ENCODE measurements around the gene GADD45G. TPM values are rescaled to one million over a fixed set of nuclear protein-coding genes. Genes with fewer than 3 reads are reported as not detected.

Gene GADD45G
- total RNA-seq, 1 experiment from 2014 or later, result 10.6 TPM

- Mint-ChIP-seq H3K4me1 (peaks cover 4% of the 10 kb centered on the region), H3K36me3 (no peaks in the 10 kb centered on the region), H3K9me3 (no peaks in the 10 kb centered on the region), H3K4me3 (no peak overlapping the region), H3K27me3 (ENCODE audit: low read depth) (no peaks in the 10 kb centered on the region), H3K27ac (no peak overlapping the region)
- ChIA-PET CTCF (interaction anchor here (1.2 to 2.6 kb wide), 10 partner anchors 50 to 541 kb away, joined by 3 to 72 read pairs (median 6); no protein-coding TSS in a partner anchor), POLR2A (no interaction called here)
- ATAC-seq (no peak), DNase-seq (ENCODE audit: low spot score) (no peak)
- TF ChIP-seq ELF4 (CRISPR knock-in tag; IDR thresholded peaks at IDR 0.05; ENCODE audit: low read depth) (no peak), NR1H2 (CRISPR knock-in tag; IDR thresholded peaks at IDR 0.05) (no peak), SMAD4 (CRISPR knock-in tag; IDR thresholded peaks at IDR 0.05) (no peak), USF2 (CRISPR knock-in tag; IDR thresholded peaks at IDR 0.05) (no peak), TCF7 (CRISPR knock-in tag; IDR thresholded peaks at IDR 0.05; ENCODE audit: low read depth) (no peak), NR2C2 (CRISPR knock-in tag; IDR thresholded peaks at IDR 0.05) (no peak), IRF2 (CRISPR knock-in tag; IDR thresholded peaks at IDR 0.05; ENCODE audit: borderline replicate concordance, low read depth) (no peak), GRHL2 (CRISPR knock-in tag; IDR thresholded peaks at IDR 0.05; ENCODE audit: insufficient replicate concordance, severe bottlenecking) (no peak)
- TF ChIP-seq, protein P1, sequence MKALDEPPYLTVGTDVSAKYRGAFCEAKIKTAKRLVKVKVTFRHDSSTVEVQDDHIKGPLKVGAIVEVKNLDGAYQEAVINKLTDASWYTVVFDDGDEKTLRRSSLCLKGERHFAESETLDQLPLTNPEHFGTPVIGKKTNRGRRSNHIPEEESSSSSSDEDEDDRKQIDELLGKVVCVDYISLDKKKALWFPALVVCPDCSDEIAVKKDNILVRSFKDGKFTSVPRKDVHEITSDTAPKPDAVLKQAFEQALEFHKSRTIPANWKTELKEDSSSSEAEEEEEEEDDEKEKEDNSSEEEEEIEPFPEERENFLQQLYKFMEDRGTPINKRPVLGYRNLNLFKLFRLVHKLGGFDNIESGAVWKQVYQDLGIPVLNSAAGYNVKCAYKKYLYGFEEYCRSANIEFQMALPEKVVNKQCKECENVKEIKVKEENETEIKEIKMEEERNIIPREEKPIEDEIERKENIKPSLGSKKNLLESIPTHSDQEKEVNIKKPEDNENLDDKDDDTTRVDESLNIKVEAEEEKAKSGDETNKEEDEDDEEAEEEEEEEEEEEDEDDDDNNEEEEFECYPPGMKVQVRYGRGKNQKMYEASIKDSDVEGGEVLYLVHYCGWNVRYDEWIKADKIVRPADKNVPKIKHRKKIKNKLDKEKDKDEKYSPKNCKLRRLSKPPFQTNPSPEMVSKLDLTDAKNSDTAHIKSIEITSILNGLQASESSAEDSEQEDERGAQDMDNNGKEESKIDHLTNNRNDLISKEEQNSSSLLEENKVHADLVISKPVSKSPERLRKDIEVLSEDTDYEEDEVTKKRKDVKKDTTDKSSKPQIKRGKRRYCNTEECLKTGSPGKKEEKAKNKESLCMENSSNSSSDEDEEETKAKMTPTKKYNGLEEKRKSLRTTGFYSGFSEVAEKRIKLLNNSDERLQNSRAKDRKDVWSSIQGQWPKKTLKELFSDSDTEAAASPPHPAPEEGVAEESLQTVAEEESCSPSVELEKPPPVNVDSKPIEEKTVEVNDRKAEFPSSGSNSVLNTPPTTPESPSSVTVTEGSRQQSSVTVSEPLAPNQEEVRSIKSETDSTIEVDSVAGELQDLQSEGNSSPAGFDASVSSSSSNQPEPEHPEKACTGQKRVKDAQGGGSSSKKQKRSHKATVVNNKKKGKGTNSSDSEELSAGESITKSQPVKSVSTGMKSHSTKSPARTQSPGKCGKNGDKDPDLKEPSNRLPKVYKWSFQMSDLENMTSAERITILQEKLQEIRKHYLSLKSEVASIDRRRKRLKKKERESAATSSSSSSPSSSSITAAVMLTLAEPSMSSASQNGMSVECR (CRISPR knock-in tag; IDR thresholded peaks at IDR 0.05; ENCODE audit: borderline replicate concordance), result no peak
- TF ChIP-seq, protein P2, sequence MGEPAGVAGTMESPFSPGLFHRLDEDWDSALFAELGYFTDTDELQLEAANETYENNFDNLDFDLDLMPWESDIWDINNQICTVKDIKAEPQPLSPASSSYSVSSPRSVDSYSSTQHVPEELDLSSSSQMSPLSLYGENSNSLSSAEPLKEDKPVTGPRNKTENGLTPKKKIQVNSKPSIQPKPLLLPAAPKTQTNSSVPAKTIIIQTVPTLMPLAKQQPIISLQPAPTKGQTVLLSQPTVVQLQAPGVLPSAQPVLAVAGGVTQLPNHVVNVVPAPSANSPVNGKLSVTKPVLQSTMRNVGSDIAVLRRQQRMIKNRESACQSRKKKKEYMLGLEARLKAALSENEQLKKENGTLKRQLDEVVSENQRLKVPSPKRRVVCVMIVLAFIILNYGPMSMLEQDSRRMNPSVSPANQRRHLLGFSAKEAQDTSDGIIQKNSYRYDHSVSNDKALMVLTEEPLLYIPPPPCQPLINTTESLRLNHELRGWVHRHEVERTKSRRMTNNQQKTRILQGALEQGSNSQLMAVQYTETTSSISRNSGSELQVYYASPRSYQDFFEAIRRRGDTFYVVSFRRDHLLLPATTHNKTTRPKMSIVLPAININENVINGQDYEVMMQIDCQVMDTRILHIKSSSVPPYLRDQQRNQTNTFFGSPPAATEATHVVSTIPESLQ (CRISPR knock-in tag; IDR thresholded peaks at IDR 0.05), result no peak
- TF ChIP-seq, protein P3, sequence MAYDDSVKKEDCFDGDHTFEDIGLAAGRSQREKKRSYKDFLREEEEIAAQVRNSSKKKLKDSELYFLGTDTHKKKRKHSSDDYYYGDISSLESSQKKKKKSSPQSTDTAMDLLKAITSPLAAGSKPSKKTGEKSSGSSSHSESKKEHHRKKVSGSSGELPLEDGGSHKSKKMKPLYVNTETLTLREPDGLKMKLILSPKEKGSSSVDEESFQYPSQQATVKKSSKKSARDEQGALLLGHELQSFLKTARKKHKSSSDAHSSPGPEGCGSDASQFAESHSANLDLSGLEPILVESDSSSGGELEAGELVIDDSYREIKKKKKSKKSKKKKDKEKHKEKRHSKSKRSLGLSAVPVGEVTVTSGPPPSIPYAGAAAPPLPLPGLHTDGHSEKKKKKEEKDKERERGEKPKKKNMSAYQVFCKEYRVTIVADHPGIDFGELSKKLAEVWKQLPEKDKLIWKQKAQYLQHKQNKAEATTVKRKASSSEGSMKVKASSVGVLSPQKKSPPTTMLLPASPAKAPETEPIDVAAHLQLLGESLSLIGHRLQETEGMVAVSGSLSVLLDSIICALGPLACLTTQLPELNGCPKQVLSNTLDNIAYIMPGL (CRISPR knock-in tag; IDR thresholded peaks at IDR 0.05), result no peak
- TF ChIP-seq, protein P4, sequence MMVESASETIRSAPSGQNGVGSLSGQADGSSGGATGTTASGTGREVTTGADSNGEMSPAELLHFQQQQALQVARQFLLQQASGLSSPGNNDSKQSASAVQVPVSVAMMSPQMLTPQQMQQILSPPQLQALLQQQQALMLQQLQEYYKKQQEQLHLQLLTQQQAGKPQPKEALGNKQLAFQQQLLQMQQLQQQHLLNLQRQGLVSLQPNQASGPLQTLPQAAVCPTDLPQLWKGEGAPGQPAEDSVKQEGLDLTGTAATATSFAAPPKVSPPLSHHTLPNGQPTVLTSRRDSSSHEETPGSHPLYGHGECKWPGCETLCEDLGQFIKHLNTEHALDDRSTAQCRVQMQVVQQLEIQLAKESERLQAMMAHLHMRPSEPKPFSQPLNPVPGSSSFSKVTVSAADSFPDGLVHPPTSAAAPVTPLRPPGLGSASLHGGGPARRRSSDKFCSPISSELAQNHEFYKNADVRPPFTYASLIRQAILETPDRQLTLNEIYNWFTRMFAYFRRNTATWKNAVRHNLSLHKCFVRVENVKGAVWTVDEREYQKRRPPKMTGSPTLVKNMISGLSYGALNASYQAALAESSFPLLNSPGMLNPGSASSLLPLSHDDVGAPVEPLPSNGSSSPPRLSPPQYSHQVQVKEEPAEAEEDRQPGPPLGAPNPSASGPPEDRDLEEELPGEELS (CRISPR knock-in tag; IDR thresholded peaks at IDR 0.05), result no peak
Measured at GRCh38 chr9:89598926-89599325, 5.9 kb upstream of the GADD45G start.

DNA sequence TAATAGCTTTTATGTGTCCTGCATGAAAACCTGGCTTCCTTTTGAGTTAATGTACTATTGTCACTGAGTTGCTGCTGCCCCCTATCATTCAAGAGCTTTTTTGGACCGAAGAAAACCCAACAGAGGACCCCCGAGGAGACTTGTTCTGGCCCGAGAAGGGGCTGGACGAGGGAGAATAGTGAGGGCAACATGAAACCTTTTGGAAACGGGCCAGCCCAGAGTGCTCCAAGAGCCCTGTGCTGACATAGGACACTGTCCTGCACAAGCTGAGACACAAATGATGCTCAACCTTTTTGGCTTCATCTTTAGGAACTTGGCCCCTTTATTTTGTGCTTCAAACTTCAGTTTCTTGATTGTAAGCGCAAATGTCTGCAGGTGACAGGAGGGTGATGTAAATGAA, 4.0 kb upstream of the GADD45G start:
- no peak overlapping the region for H3K27ac Mint-ChIP-seq
- no peaks in the 10 kb centered on the region for H3K36me3 Mint-ChIP-seq
- peaks cover 4% of the 10 kb centered on the region for H3K4me1 Mint-ChIP-seq
- ATAC-seq (no peak), DNase-seq (ENCODE audit: low spot score) (no peak)
- H3K27me3 Mint-ChIP-seq (ENCODE audit: low read depth), result peaks cover 9% of the 10 kb centered on the region
- no peaks in the 10 kb centered on the region for H3K9me3 Mint-ChIP-seq
- ChIA-PET CTCF (interaction anchor here (0.5 to 6.2 kb wide), 7 partner anchors 7 to 845 kb away, joined by 3 to 157 read pairs (median 3); no protein-coding TSS in a partner anchor), POLR2A (no interaction called here)
- H3K4me3 Mint-ChIP-seq, result no peak overlapping the region
- no peak for TF ChIP-seq FOXP1 (CRISPR knock-in tag; IDR thresholded peaks at IDR 0.05; ENCODE audit: borderline replicate concordance)
